Measurements from ENCODE around the gene TTLL5.
A peak's percentile ranks its signal among the peaks of the same experiment; 100 is the strongest.
"Not testable (repeated sequence)": the region's sequence is repeated elsewhere in the genome, so short reads cannot be mapped to it uniquely, and the experiment has no call there.

TTLL5 gene

GRCh38 chr14:75649337-75649736, 11.7 kb upstream of the TTLL5 start:
- no peak for DNase-seq

- no peak for DNase-seq
Measured at GRCh38 chr14:75649773-75650172, 11.3 kb upstream of the TTLL5 start.

GRCh38 chr14:75650253-75651058, 10.6 kb upstream of the TTLL5 start:
- no peak for DNase-seq

GRCh38 chr14:75653563-75653962, 7.5 kb upstream of the TTLL5 start:
- no peak for DNase-seq

GRCh38 chr14:75654127-75654732, 6.8 kb upstream of the TTLL5 start:
- DNase-seq = peak; percentile 79 to 82

GRCh38 chr14:75655235-75655634, 5.8 kb upstream of the TTLL5 start:
- DNase-seq = no peak

- no peak for DNase-seq
Measured at GRCh38 chr14:75657331-75657730, 3.7 kb upstream of the TTLL5 start.

- no peak for DNase-seq
Measured at GRCh38 chr14:75658957-75659356, 2.1 kb upstream of the TTLL5 start.

- no peak for DNase-seq
Measured at GRCh38 chr14:75660238-75660629, 812 bp upstream of the TTLL5 start.

- DNase-seq = no peak
Measured at GRCh38 chr14:75661499-75661814, 411 bp downstream of the TTLL5 start.

GRCh38 chr14:75662966-75663365, 1.9 kb downstream of the TTLL5 start:
- DNase-seq = no peak

GRCh38 chr14:75667099-75667765, 6.2 kb downstream of the TTLL5 start:
- DNase-seq = no peak

GRCh38 chr14:75672605-75673192, 11.7 kb downstream of the TTLL5 start:
- no peak for DNase-seq

GRCh38 chr14:75673345-75674035, 12.4 kb downstream of the TTLL5 start:
- no peak for DNase-seq

- DNase-seq = no peak
Measured at GRCh38 chr14:75675265-75675960, 14.4 kb downstream of the TTLL5 start.

GRCh38 chr14:75685910-75686309, 24.9 kb downstream of the TTLL5 start:
- no peak for DNase-seq

- DNase-seq = no peak
Measured at GRCh38 chr14:75689012-75689411, 28.0 kb downstream of the TTLL5 start.

GRCh38 chr14:75690010-75690409, 29.0 kb downstream of the TTLL5 start:
- no peak for DNase-seq

- DNase-seq = not testable (repeated sequence)
Measured at GRCh38 chr14:75695025-75695424, 34.0 kb downstream of the TTLL5 start.

GRCh38 chr14:75697386-75697785, 36.3 kb downstream of the TTLL5 start:
- DNase-seq = no peak

GRCh38 chr14:75697918-75698317, 36.9 kb downstream of the TTLL5 start:
- no peak for DNase-seq

- DNase-seq = no peak
Measured at GRCh38 chr14:75699331-75699730, 38.3 kb downstream of the TTLL5 start.

- no peak for DNase-seq
Measured at GRCh38 chr14:75700295-75700694, 39.2 kb downstream of the TTLL5 start.
